Endothelial cell of umbilical vein (primary cell): Measurements from ENCODE around the gene EFCAB13.

Experiments
- EZH2 ChIP-seq: IDR thresholded peaks from 2 replicates; pipeline ENCODE4 v1.6.1; 2012; ENCODE audit warnings: borderline replicate concordance, low read depth, mild to moderate bottlenecking, moderate library complexity, low read length, inconsistent platforms; ENCODE audit not compliant: severe bottlenecking
- FOS ChIP-seq: IDR thresholded peaks from 2 replicates; pipeline ENCODE4 v1.6.1; 2011; ENCODE audit warnings: mild to moderate bottlenecking, low read length, moderate library complexity, borderline replicate concordance; ENCODE audit not compliant: insufficient read depth
- GATA2 ChIP-seq: IDR thresholded peaks from 2 replicates; pipeline ENCODE4 v1.7.0; 2011; ENCODE audit warnings: low read depth, mild to moderate bottlenecking, moderate library complexity, mixed read lengths, low read length; ENCODE audit not compliant: insufficient read length, insufficient read depth
- JUN ChIP-seq: IDR thresholded peaks from 2 replicates; pipeline ENCODE4 v1.6.1; 2011; ENCODE audit warnings: borderline replicate concordance, low read depth; ENCODE audit not compliant: insufficient read length, insufficient read depth
- MAX ChIP-seq: IDR thresholded peaks from 2 replicates; pipeline ENCODE4 v1.6.1; 2011; ENCODE audit not compliant: insufficient read depth, insufficient read length
- MYC ChIP-seq: IDR thresholded peaks from one replicate; pipeline ENCODE4 v1.6.1; 2011; ENCODE audit warnings: mild to moderate bottlenecking, low read depth, low read length
- POLR2A ChIP-seq: IDR thresholded peaks from 2 replicates; pipeline ENCODE4 v1.6.1; 2012; ENCODE audit warnings: low read depth, mild to moderate bottlenecking, control low read depth, low read length
- POLR2AphosphoS5 ChIP-seq: IDR thresholded peaks from 2 replicates; pipeline ENCODE4 v1.6.1; 2012; ENCODE audit warnings: low read depth, mild to moderate bottlenecking, control low read depth, low read length, moderate library complexity; ENCODE audit not compliant: insufficient read depth
- TF ChIP-seq, protein P1 (sequence below), 2 donors: IDR thresholded peaks; 1 replicate in 1 of 2; 2 replicates in 1 of 2; pipeline ENCODE4 v1.5.1; 2011; ENCODE audit warnings: low read length in 2 of 2, mild to moderate bottlenecking in 2 of 2, moderate library complexity in 2 of 2, control low read depth in 1 of 2, inconsistent platforms in 1 of 2, low read depth in 1 of 2; ENCODE audit not compliant: insufficient read depth in 1 of 2; ENCODE audit errors: extremely low read depth in 1 of 2

GRCh38 chr17:47301161-47301560 is 22.6 kb upstream of the EFCAB13 start:
- TF ChIP-seq, protein P1, sequence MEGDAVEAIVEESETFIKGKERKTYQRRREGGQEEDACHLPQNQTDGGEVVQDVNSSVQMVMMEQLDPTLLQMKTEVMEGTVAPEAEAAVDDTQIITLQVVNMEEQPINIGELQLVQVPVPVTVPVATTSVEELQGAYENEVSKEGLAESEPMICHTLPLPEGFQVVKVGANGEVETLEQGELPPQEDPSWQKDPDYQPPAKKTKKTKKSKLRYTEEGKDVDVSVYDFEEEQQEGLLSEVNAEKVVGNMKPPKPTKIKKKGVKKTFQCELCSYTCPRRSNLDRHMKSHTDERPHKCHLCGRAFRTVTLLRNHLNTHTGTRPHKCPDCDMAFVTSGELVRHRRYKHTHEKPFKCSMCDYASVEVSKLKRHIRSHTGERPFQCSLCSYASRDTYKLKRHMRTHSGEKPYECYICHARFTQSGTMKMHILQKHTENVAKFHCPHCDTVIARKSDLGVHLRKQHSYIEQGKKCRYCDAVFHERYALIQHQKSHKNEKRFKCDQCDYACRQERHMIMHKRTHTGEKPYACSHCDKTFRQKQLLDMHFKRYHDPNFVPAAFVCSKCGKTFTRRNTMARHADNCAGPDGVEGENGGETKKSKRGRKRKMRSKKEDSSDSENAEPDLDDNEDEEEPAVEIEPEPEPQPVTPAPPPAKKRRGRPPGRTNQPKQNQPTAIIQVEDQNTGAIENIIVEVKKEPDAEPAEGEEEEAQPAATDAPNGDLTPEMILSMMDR (IDR thresholded peaks at IDR 0.05; ENCODE audit: extremely low read depth in 1 of 2, insufficient read depth in 1 of 2, low read depth in 1 of 2, low read length in 2 of 2): no peak
- no peak for TF ChIP-seq EZH2
- TF ChIP-seq POLR2A: no peak
- no peak for TF ChIP-seq POLR2AphosphoS5
- no peak for TF ChIP-seq MAX
- no peak for TF ChIP-seq MYC
- TF ChIP-seq GATA2: peak; percentile 10
- no peak for TF ChIP-seq FOS
- TF ChIP-seq JUN: no peak
